Fibroblast of lung (primary cell): ENCODE data around the gene KRT7. TPM values are rescaled to one million over a fixed set of nuclear protein-coding genes. Genes with fewer than 3 reads are reported as not detected.

Experiments used
- DNase-seq, 2 donors: peaks; one replicate each; pipeline versions ENCODE4 v3.0.0 to v3.0.0-alpha.2; 2010; ENCODE audit warnings: low read depth in 2 of 2
- H2AFZ ChIP-seq: 2 replicates; pipeline ENCODE4 v1.5.1; 2012; ENCODE audit warnings: low read length, control low read depth, inconsistent platforms
- H3K27ac ChIP-seq: 2 replicates; pipeline ENCODE4 v1.5.1; 2011; ENCODE audit warnings: low read length, control low read depth; ENCODE audit not compliant: insufficient read depth
- H3K27me3 ChIP-seq: 2 replicates; pipeline ENCODE4 v1.5.1; 2011; ENCODE audit warnings: mild to moderate bottlenecking, low read length; ENCODE audit not compliant: control insufficient read depth, insufficient read depth
- H3K36me3 ChIP-seq: 2 replicates; pipeline ENCODE4 v1.5.1; 2011; ENCODE audit warnings: low read length; ENCODE audit not compliant: control insufficient read depth, insufficient read depth
- H3K4me1 ChIP-seq: 2 replicates; pipeline ENCODE4 v1.5.1; 2011; ENCODE audit warnings: low read length; ENCODE audit not compliant: control insufficient read depth, insufficient read depth; ENCODE audit errors: extremely low read depth
- H3K4me2 ChIP-seq: 2 replicates; pipeline ENCODE4 v1.5.1; 2011; ENCODE audit warnings: low read length, control low read depth; ENCODE audit not compliant: insufficient read depth; ENCODE audit errors: extremely low read depth
- H3K4me3 ChIP-seq, 4 experiments: fragments of 200-600 bp in 1 of 4; sonication (generic) in 1 of 4; replicated peaks in 1 of 4; 2 replicates each; pipeline ENCODE4 v1.5.1; 2011 to 2016; ENCODE audit warnings: low read length in 4 of 4, low read depth in 3 of 4, mild to moderate bottlenecking in 3 of 4, control low read depth in 2 of 4, inconsistent platforms in 1 of 4, mixed read lengths in 1 of 4; ENCODE audit not compliant: insufficient read depth in 1 of 4; ENCODE audit errors: control extremely low read depth in 1 of 4
- H3K79me2 ChIP-seq: 2 replicates; pipeline ENCODE4 v1.5.1; 2012; ENCODE audit warnings: mild to moderate bottlenecking, low read length, inconsistent platforms; ENCODE audit not compliant: control insufficient read depth, insufficient read depth
- H3K9ac ChIP-seq: 2 replicates; pipeline ENCODE4 v1.5.1; 2011; ENCODE audit warnings: mild to moderate bottlenecking, low read length, control low read depth; ENCODE audit not compliant: insufficient read depth
- H3K9me3 ChIP-seq: 2 replicates; pipeline ENCODE4 v1.5.1; 2012; ENCODE audit warnings: low read depth, low read length; ENCODE audit not compliant: control insufficient read depth, insufficient read depth
- H4K20me1 ChIP-seq: 2 replicates; pipeline ENCODE4 v1.5.1; 2011; ENCODE audit warnings: low read length; ENCODE audit not compliant: control insufficient read depth, insufficient read depth; ENCODE audit errors: extremely low read depth
- EZH2 ChIP-seq: IDR thresholded peaks from 2 replicates; pipeline ENCODE4 v1.5.1; 2012; ENCODE audit warnings: low read length, control low read depth, mild to moderate bottlenecking; ENCODE audit errors: missing control alignments
- polyA plus RNA-seq, 2 donors: library from polyadenylated mRNA; depleted of rRNA in 1 of 2; stranded (reverse) in 1 of 2; unstranded in 1 of 2; fragments of >200 nt; gene quantifications; 2 replicates each; pipeline ENCODE4 v1.2.1, GENCODE V29; 2011 to 2012; ENCODE audit warnings: missing spikeins in 1 of 2
- total RNA-seq: library from RNA; depleted of rRNA; stranded (reverse); fragments of >200 nt; gene quantifications from 2 replicates; pipeline ENCODE4 v1.2.1, GENCODE V29; 2014
- TF ChIP-seq, protein P1 (sequence below), 2 donors: IDR thresholded peaks in 1 of 2; conservative IDR thresholded peaks in 1 of 2; 1 replicate in 1 of 2; 2 replicates in 1 of 2; pipeline ENCODE4 v1.5.1; 2011 to 2012; ENCODE audit warnings: low read length in 2 of 2, control low read depth in 1 of 2, inconsistent platforms in 1 of 2, low read depth in 1 of 2, mild to moderate bottlenecking in 1 of 2

KRT7 gene
- total and polyA plus RNA-seq, 2 donors (not counting 1 experiment from before 2014, with no cell fraction given): 3.5 to 8.6 TPM

GRCh38 chr12:52224151-52224550 is 8.9 kb upstream of the KRT7 start:
- Histone ChIP-seq H3K27ac (no peak overlapping the region), H3K9ac (no peak overlapping the region), H3K27me3 (no peaks in the 10 kb centered on the region), H2AFZ (no peak overlapping the region), H3K79me2 (no peaks in the 10 kb centered on the region), H4K20me1 (no peaks in the 10 kb centered on the region), H3K9me3 (no peaks in the 10 kb centered on the region), H3K4me3 (no peak overlapping the region), H3K36me3 (no peaks in the 10 kb centered on the region), H3K4me1 (peaks cover 12% of the 10 kb centered on the region), H3K4me2 (no peak overlapping the region)
- no peak for TF ChIP-seq EZH2
- TF ChIP-seq, protein P1, sequence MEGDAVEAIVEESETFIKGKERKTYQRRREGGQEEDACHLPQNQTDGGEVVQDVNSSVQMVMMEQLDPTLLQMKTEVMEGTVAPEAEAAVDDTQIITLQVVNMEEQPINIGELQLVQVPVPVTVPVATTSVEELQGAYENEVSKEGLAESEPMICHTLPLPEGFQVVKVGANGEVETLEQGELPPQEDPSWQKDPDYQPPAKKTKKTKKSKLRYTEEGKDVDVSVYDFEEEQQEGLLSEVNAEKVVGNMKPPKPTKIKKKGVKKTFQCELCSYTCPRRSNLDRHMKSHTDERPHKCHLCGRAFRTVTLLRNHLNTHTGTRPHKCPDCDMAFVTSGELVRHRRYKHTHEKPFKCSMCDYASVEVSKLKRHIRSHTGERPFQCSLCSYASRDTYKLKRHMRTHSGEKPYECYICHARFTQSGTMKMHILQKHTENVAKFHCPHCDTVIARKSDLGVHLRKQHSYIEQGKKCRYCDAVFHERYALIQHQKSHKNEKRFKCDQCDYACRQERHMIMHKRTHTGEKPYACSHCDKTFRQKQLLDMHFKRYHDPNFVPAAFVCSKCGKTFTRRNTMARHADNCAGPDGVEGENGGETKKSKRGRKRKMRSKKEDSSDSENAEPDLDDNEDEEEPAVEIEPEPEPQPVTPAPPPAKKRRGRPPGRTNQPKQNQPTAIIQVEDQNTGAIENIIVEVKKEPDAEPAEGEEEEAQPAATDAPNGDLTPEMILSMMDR (conservative IDR thresholded peaks at IDR 0.05 in 1 of 2, IDR thresholded peaks at IDR 0.05 in 1 of 2; ENCODE audit: low read depth in 1 of 2, low read length in 2 of 2): no peak
- DNase-seq: peak in 1 of 2 donors; percentile 65

- H3K79me2 ChIP-seq: no peaks in the 10 kb centered on the region
- H3K27me3 ChIP-seq: no peaks in the 10 kb centered on the region
- no peaks in the 10 kb centered on the region for H4K20me1 ChIP-seq
- TF ChIP-seq, protein P1 (conservative IDR thresholded peaks at IDR 0.05 in 1 of 2, IDR thresholded peaks at IDR 0.05 in 1 of 2; ENCODE audit: low read depth in 1 of 2, low read length in 2 of 2): no peak
- TF ChIP-seq EZH2: no peak
- H3K36me3 ChIP-seq: no peaks in the 10 kb centered on the region
- H3K4me2 ChIP-seq: no peak overlapping the region
- no peak overlapping the region for H3K27ac ChIP-seq
- no peaks in the 10 kb centered on the region for H3K9me3 ChIP-seq
- peaks cover 25% of the 10 kb centered on the region for H3K4me1 ChIP-seq
- no peak overlapping the region for H2AFZ ChIP-seq
- H3K4me3 ChIP-seq: no peak overlapping the region
- DNase-seq: no peak
- H3K9ac ChIP-seq: no peak overlapping the region
These were observed 7.3 kb upstream of the KRT7 start for GRCh38 chr12:52225752-52226151.

GRCh38 chr12:52226446-52226845 is 6.6 kb upstream of the KRT7 start:
- Histone ChIP-seq H3K79me2 (no peaks in the 10 kb centered on the region), H3K4me2 (no peak overlapping the region), H2AFZ (no peak overlapping the region), H3K27ac (no peak overlapping the region), H3K36me3 (no peaks in the 10 kb centered on the region), H3K27me3 (no peaks in the 10 kb centered on the region), H3K4me1 (peaks cover 32% of the 10 kb centered on the region), H3K4me3 (no peak overlapping the region), H3K9ac (no peak overlapping the region), H4K20me1 (no peaks in the 10 kb centered on the region), H3K9me3 (no peaks in the 10 kb centered on the region)
- no peak for TF ChIP-seq EZH2
- TF ChIP-seq, protein P1 (conservative IDR thresholded peaks at IDR 0.05 in 1 of 2, IDR thresholded peaks at IDR 0.05 in 1 of 2; ENCODE audit: low read depth in 1 of 2, low read length in 2 of 2): no peak
- no peak for DNase-seq
